Amniotic epithelial cell (primary cell): ENCODE data around the gene TNS1.

Experiments
- DNase-seq: peaks from one replicate; pipeline ENCODE4 v3.0.0-alpha.2; 2010; ENCODE audit warnings: low read depth

The TNS1 gene

DNA sequence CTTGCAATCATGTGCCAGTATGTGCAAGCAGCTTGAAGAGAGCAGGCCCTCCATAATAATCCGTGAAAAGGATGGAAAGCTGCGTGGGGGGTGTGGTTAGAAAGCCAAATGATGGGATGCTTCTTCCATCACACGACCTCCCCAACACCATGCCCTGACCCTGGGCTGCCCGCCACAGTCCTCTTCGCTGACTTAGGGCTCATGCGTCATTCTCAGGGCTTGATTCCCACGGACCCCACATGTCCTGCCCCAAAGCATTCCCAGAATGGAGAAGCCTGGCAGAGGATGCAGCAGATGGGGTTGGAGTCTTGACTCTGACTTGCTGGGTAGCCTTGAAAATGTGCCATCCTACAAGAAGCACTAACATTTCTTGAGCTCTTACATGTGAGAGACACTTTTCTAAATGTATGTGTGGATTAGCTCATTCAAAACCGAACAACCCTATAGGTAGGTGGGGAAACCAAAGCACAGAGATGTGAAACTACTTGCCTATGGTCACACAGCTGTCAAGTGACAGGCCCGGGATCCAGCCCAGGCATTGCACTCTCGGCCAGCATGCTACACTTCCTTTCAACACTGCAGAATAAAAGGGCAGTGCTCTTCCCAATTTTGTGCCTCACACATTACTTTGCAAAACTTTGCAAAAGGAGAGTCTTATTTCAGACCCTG lies 3.7 kb downstream of the TNS1 start:
- no peak for DNase-seq

- DNase-seq, result no peak
These were observed 5.3 kb downstream of the TNS1 start for GRCh38 chr2:217997510-217997909.

DNA sequence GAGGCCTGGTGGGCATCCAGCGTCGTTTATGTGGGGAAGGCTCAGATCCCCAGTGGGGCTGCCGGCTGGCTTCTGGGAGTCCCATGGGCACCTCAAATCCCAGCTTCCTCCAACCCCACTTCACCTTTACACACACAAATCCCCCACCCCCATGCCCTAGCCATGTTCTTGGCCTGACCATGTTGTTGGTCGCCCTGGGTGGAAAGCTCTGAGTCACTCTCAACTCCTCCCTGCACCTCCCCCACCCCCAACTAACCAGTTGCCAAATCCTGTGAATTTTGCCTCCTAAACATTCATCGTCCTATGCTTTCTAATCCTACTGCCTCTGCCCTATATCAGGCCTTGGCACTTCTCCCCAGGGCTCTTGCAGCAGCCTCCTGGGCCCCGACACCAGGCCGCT lies 6.4 kb downstream of the TNS1 start:
- peak; percentile 86 for DNase-seq

DNA sequence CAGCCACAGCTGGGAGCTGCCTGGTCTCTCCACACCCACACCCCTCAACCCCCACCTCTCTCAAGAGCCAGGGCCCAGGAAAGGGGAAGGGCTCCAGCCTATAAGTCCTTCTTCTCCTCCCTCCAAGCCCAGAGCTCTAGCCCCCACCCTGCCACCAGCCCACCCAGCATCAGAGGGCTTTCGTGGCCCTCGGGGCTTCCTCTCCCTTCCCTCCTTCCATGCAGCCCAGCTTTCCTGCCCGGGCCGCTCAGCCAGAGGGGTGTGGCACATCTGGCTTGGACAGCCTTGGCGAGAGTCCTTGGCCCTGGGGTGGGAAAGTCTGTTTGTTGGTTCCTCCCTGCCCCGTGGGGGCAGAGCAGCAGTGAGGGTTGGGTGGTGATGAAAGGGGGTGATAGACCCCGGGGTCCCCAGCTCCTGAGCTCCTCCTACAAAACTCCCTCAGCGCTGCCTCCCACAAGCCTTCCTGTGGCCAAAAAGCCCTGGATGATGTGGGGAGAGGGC lies 7.0 kb downstream of the TNS1 start:
- no peak for DNase-seq

DNA sequence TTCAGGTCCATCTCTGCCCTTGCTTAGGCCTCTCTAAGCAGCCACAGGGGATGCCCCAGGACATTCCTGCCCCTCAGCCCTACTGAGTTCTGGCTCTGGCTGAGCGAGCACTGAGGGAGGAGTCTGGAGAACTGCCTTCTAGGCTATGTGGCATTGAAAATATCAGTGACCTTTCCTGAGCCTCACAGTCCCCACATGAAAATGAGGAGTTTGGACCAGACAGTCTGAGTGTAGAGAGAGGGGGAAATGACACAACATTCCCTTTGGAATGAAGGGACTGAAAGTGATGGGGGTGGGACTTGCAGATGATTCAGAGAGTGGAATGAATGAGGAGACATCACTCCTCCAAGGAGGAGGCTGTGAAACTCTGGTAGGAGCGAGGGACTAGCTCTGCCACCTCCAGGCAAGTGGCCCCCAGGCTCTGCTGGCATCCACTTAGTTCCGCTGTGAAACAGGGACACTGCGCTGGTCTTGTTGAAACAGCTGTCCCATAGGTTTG lies 8.0 kb downstream of the TNS1 start:
- DNase-seq, result peak; percentile 76

DNA sequence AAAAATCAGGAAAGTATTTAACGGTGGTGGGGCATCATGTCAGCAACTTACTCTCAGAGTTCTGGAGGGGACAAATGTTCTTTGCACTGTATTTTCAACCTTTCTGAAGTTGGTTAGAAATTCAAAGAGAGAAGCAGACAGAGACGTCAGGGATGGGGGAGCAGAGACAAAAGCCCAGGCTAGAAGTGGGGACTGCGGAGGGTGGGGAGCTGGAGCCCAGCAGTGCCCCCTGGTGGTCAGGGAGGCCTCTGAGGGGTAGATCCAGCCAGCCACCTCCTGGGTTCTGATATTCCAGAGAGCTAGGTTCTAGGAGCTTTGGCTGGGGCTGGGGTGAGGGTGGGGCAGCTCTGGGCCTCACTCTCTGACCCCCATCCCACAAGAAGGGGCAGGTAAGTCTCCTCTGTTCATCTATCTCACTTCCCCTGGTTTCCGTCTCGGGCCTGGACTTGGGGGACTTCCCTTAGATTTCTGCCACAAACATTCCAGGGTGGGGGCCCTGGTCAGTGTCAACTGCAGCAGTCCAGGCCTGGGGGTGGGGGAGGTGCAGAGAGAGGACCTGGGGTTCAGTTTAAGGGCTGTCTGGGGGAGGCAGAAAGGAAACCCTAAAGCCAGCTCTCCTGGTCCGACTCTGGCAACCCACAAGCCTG lies 8.9 kb downstream of the TNS1 start:
- DNase-seq, result no peak

DNA sequence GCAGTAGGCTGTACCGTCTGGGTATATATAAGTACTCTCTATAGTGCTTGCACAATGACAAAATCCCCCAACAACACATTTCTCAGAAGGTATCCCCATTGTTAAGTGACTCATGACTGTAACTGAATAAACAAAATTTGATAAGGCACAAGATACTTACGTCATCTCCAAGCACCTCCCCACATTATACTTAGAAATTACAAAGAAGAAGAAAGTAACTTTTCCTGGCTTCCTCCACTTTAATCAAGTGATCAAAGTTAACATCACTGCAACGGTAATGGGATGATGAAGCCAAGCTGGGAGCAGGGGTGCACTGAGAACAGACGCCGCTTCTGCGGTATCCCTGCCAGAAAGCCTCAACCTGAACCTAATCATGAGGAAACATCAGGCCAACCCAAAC lies 9.7 kb downstream of the TNS1 start:
- peak; percentile 88 for DNase-seq

GRCh38 chr2:217992061-217992460 lies 10.7 kb downstream of the TNS1 start:
- no peak for DNase-seq

- DNase-seq, result no peak
These were observed 11.9 kb downstream of the TNS1 start for GRCh38 chr2:217990791-217991465.

DNA sequence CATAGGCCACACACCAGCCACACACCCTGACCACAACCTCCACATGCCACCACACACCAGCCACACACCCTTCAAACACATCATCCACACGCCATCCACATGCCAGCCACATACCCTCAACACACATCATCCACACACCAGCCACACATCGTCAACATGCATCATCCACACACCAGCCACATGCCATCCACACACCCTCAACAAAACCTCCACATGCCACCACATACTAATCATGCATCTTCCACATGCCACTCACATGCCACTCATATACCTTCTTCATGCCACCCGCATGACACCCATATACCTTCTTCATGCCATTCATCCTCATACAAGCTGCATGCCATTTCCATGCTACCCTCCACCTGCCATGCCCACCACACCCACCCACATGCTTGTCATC lies 12.4 kb downstream of the TNS1 start:
- no peak for DNase-seq

DNA sequence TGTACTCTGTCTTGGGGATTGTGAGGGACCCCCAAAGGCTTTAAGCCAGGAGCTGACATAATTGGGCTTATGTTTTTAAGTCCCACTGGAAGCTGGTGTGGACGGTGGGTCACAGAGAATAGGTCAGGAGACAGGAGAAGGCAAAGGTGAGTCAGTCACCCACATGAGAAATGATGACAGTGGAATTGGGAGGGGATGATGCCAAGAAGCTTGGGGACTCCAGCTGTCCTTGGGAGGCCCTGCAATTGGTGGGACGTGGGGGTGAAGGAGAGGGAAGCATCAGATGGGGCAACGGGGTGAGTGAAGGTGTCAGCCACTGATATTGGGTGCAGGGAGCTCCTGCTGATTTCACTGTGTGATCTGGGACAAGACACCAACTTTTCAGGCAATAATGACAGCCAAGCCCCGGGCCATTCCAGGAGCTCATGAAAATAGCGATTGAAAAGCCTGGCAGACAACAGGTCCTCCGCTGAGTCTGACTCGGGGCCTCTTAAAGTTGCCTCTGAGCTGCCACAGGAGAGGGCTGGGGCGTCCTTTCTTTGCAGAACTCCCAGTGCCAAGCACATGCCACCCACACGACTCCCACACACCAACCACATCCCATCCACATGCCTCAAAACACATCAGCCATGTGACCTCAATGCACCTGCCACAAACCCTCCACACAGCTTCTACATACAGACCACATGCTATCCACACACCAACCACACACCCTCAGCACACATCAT lies 13.4 kb downstream of the TNS1 start:
- no peak for DNase-seq

GRCh38 chr2:217988840-217989204 lies 14.0 kb downstream of the TNS1 start:
- no peak for DNase-seq

DNA sequence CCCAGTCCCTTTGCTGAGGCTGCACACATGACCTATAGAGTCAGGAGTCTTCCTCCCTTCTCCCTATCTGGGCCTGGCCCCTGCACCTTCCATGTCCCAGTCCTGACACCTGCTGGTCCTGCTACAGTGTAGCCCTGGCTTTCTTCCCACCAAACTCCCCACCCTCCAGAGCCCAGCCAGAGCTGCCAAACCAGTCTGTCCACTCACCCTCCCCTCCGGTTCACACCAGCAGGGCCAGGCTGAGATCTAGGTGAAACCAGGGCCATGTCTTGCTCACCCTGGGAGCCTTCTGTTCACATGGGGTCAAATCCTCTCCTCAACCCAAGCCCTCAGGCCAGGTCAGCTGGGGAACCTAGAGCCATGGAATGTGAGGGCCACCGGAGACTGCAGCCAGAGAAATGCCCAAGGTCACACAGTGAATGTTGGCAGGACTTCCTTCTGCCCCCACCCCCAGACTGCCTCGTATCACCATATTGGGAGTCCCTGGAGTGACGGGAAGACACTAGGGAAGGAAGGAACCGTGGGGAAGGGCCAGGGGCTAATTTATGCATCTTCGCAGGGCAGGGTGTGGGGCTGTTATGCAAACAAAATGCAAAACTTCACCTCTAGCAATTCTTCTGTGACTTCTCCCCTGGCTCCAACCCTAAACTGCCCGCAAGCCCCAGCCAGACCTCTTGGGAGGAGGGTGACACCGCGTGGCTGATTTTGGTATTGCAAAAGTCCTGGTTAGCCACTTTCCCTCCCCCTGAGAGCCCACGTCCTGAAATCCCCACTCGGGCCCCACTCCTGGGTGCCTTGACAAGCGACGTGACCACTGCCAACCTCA lies 14.6 kb downstream of the TNS1 start:
- peak; percentile 53 for DNase-seq

DNA sequence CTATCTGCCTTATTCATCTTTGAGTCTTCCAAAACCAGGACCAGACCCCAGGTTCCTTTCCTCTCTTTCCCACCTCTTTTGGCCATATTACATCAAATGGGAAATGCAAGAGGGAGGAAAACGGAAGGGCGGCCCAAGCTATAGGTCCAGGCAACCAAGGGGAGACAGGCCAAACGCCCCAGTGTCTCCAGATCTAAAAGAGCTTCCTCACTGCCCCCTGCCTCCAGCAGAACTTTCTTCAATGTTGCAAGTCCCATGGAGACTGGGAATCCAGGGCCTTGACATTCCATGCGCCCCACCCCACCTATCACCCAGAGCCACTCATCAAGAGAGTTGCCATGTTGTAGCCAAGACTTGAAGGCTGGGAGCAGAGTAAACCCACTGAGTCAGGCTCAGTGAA lies 15.4 kb downstream of the TNS1 start:
- no peak for DNase-seq

DNA sequence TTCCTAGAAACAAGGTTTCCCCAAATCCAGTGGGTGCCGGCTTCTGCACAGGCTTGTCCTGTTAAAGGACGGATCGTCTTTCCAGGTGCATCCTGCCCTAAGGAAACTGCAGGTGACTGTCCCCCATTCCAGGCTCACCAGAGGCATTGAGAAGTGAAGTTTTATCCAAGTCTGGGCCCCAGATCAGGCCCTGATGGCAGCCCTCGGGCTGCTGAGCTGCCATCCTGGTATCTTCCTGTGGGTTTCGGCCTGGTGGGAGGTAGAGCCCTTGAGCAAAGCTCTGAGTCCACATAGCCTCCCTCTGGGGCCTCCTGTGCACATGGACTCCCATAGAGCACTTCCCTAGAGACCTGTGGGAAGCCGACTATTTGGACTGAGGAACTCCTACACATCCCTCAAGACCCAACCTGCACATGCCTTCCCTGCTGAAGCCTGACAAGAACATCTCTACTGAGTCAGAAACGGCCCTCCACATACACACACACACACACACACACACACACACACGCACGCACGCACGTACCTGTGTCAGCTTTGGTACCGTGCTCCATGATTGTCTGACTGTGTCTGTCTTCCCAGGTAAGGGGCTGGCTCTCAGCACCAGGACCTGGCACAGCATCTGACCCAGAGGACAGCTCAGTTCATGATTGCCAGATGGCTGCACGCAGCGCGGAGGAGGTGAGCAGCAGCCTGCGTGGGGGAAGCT lies 16.4 kb downstream of the TNS1 start:
- no peak for DNase-seq

GRCh38 chr2:217983276-217984233 lies 19.2 kb downstream of the TNS1 start:
- no peak for DNase-seq

DNA sequence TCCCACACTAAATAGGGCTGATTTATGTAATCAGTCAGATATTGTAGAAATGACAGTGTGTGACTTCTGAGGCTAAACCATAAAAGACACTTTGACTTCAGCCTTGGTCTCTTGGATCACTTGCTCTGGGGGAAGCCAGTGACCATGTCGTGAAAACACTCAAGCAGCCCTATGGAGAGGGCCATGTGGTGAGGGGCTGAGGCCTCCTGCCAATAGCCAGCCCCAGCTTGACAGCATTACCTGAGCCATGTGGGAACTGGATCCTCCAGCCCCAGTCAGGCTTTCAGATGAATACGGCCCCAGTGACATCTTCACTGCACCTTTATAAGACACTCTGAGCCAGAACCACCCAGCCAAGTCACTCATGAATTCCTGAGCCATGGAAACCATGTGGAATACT lies 20.8 kb downstream of the TNS1 start:
- DNase-seq, result no peak

- no peak for DNase-seq
These were observed 21.6 kb downstream of the TNS1 start for GRCh38 chr2:217981084-217981730.

- no peak for DNase-seq
These were observed 22.2 kb downstream of the TNS1 start for GRCh38 chr2:217980591-217980990.
